ENCODE measurements around the gene ARHGAP21. TPM values are rescaled to one million over a fixed set of nuclear protein-coding genes. Genes with fewer than 3 reads are reported as not detected.
"Not testable (repeated sequence)": the region's sequence is repeated elsewhere in the genome, so short reads cannot be mapped to it uniquely, and the experiment has no call there.

Gene ARHGAP21
- total and polyA plus RNA-seq, 4 donors, result 18.8 to 138 (median 46.1) TPM

- H3K4me1 ChIP-seq (ENCODE audit: control insufficient read depth in 5 of 5, insufficient read depth in 5 of 5, low read length in 5 of 5), result peaks cover 0 to 5% (median 3%) of the 10 kb centered on the region in 5 donors
- 45 to 73% methylated on average over 2 of the region's 2 CpGs for WGBS, 2 donors
These were observed 39.4 kb upstream of the ARHGAP21 start for GRCh38 chr10:24762966-24763623.

GRCh38 chr10:24762161-24762924 is 38.7 kb upstream of the ARHGAP21 start:
- Histone ChIP-seq H3K27ac (ENCODE audit: low read depth in 1 of 2, low read length in 1 of 2) (no peak overlapping the region), H3K9me3 (ENCODE audit: control insufficient read depth in 4 of 4, insufficient read depth in 3 of 4, low read length in 3 of 4) (peaks cover 0 to 6% (median 0%) of the 10 kb centered on the region in 4 donors), H3K4me3 (no peak overlapping the region), H3K4me1 (ENCODE audit: control insufficient read depth in 5 of 5, insufficient read depth in 5 of 5, low read length in 5 of 5) (peaks cover 0 to 5% (median 3%) of the 10 kb centered on the region in 5 donors), H3K36me3 (ENCODE audit: control insufficient read depth in 4 of 4, insufficient read depth in 4 of 4, low read length in 4 of 4) (no peaks in the 10 kb centered on the region), H3K9ac (ENCODE audit: insufficient read depth in 1 of 2, low read length in 2 of 2) (no peak overlapping the region), H3K27me3 (ENCODE audit: control insufficient read depth in 3 of 3, insufficient read depth in 3 of 3, low read length in 2 of 3) (no peaks in the 10 kb centered on the region)
- no peak for TF ChIP-seq CTCF (IDR thresholded peaks at IDR 0.05; ENCODE audit: control extremely low read depth, extremely low read depth)
- DNase-seq (no peak), ATAC-seq (ENCODE audit: insufficient read depth, low FRiP score) (no peak)
- 71 to 75% methylated on average over 8 of the region's 8 CpGs for WGBS, 2 donors

More at GRCh38 chr10:24762966-24763623, 39.4 kb upstream of the ARHGAP21 start:
- Histone ChIP-seq H3K36me3 (ENCODE audit: control insufficient read depth in 4 of 4, insufficient read depth in 4 of 4, low read length in 4 of 4) (no peaks in the 10 kb centered on the region), H3K27ac (ENCODE audit: low read depth in 1 of 2, low read length in 1 of 2) (no peak overlapping the region), H3K4me3 (no peak overlapping the region), H3K9me3 (ENCODE audit: control insufficient read depth in 4 of 4, insufficient read depth in 3 of 4, low read length in 3 of 4) (peaks cover 0 to 6% (median 0%) of the 10 kb centered on the region in 4 donors), H3K27me3 (ENCODE audit: control insufficient read depth in 3 of 3, insufficient read depth in 3 of 3, low read length in 2 of 3) (no peaks in the 10 kb centered on the region), H3K9ac (ENCODE audit: insufficient read depth in 1 of 2, low read length in 2 of 2) (no peak overlapping the region)
- DNase-seq (peak in 2 of 3 donors; percentile 22 to 25), ATAC-seq (ENCODE audit: insufficient read depth, low FRiP score) (no peak)
- no peak for TF ChIP-seq CTCF (IDR thresholded peaks at IDR 0.05; ENCODE audit: control extremely low read depth, extremely low read depth)

- TF ChIP-seq CTCF (IDR thresholded peaks at IDR 0.05; ENCODE audit: control extremely low read depth, extremely low read depth), result no peak
- Histone ChIP-seq H3K27me3 (ENCODE audit: control insufficient read depth in 3 of 3, insufficient read depth in 3 of 3, low read length in 2 of 3) (no peaks in the 10 kb centered on the region), H3K9ac (ENCODE audit: insufficient read depth in 1 of 2, low read length in 2 of 2) (no peak overlapping the region), H3K27ac (ENCODE audit: low read depth in 1 of 2, low read length in 1 of 2) (no peak overlapping the region), H3K36me3 (ENCODE audit: control insufficient read depth in 4 of 4, insufficient read depth in 4 of 4, low read length in 4 of 4) (no peaks in the 10 kb centered on the region), H3K4me3 (no peak overlapping the region), H3K4me1 (ENCODE audit: control insufficient read depth in 5 of 5, insufficient read depth in 5 of 5, low read length in 5 of 5) (peaks cover 0 to 5% (median 3%) of the 10 kb centered on the region in 5 donors), H3K9me3 (ENCODE audit: control insufficient read depth in 4 of 4, insufficient read depth in 3 of 4, low read length in 3 of 4) (peaks cover 0 to 2% (median 0%) of the 10 kb centered on the region in 4 donors)
- ATAC-seq (ENCODE audit: insufficient read depth, low FRiP score), result no peak
- WGBS, 2 donors, result 95 to 97% methylated on average over 2 of the region's 2 CpGs
- DNase-seq, result no peak
These were observed 36.0 kb upstream of the ARHGAP21 start for GRCh38 chr10:24759672-24760071.

DNA sequence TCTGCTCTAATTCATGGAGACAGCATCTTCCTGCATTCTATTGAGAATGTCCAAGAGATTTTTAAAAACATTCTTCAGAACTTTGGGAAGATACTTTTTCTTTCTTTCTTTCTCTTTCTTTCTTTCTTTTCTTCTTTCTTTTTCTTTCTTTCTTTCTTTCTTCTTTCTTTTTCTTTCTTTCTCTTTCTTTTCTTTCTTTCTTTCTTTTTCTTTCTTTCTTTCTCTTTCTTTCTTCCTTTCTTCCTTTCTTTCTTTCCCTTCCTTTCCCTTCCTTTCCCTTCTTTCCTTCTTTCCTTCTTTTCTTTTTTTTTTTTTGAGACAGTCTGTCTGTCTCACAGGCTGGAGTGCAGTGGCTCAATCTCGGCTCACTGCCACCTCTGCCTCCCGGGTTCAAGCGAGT is 34.6 kb upstream of the ARHGAP21 start:
- not testable (repeated sequence) for H3K4me1 ChIP-seq (ENCODE audit: control insufficient read depth in 5 of 5, insufficient read depth in 5 of 5, low read length in 5 of 5); H3K27ac ChIP-seq (ENCODE audit: low read depth in 1 of 2, low read length in 1 of 2); H3K9ac ChIP-seq (ENCODE audit: insufficient read depth in 1 of 2, low read length in 2 of 2); H3K27me3 ChIP-seq (ENCODE audit: control insufficient read depth in 3 of 3, insufficient read depth in 3 of 3, low read length in 2 of 3); H3K9me3 ChIP-seq (ENCODE audit: control insufficient read depth in 4 of 4, insufficient read depth in 3 of 4, low read length in 3 of 4); DNase-seq; ATAC-seq (ENCODE audit: insufficient read depth, low FRiP score); H3K4me3 ChIP-seq; H3K36me3 ChIP-seq (ENCODE audit: control insufficient read depth in 4 of 4, insufficient read depth in 4 of 4, low read length in 4 of 4)
- 95 to 98% methylated on average over 3 of the region's 3 CpGs for WGBS, 2 donors

Data from lung (tissue), 12 donors.